HepG2 (cell line): Measurements from ENCODE around the gene SMIM13. TPM values are rescaled to one million over a fixed set of nuclear protein-coding genes. Genes with fewer than 3 reads are reported as not detected.

ENCODE experiments used
- CHCHD3 ChIP-seq: sonication (generic); formaldehyde crosslinking; IDR thresholded peaks from 2 replicates; pipeline ENCODE4 v1.8.0; 2022; ENCODE audit warnings: mild to moderate bottlenecking, missing genetic modification reagents, moderate library complexity
- ETV6 ChIP-seq: sonication (generic); formaldehyde crosslinking; conservative IDR thresholded peaks from 2 replicates; pipeline ENCODE4 v1.4.0; 2020; ENCODE audit warnings: missing genetic modification reagents
- FOXC1 ChIP-seq: sonication (generic); formaldehyde crosslinking; IDR thresholded peaks from 2 replicates; pipeline ENCODE4 v1.8.0; 2022; ENCODE audit warnings: mild to moderate bottlenecking, missing genetic modification reagents, borderline replicate concordance
- FOXO1 ChIP-seq: sonication (generic); formaldehyde crosslinking; IDR thresholded peaks from 2 replicates; pipeline ENCODE4 v1.4.0; 2020; ENCODE audit warnings: missing genetic modification reagents
- NFYC ChIP-seq: IDR thresholded peaks from 2 replicates; pipeline ENCODE4 v1.6.1; 2016; ENCODE audit warnings: missing genetic modification reagents, missing compliant biosample characterization
- PAWR ChIP-seq: sonication (generic); formaldehyde crosslinking; IDR thresholded peaks from 2 replicates; pipeline ENCODE4 v1.4.0; 2020; ENCODE audit warnings: missing genetic modification reagents, mild to moderate bottlenecking, borderline replicate concordance
- PCBP1 ChIP-seq: fragments of 200-400 bp; formaldehyde crosslinking; IDR thresholded peaks from 2 replicates; pipeline ENCODE4 v1.6.1; 2017; ENCODE audit warnings: mild to moderate bottlenecking, low read depth, low read length, borderline replicate concordance
- PLRG1 ChIP-seq: fragments of 450-650 bp; conservative IDR thresholded peaks from 2 replicates; pipeline ENCODE4 v1.6.1; 2016
- RBAK ChIP-seq: sonication (generic); formaldehyde crosslinking; IDR thresholded peaks from 2 replicates; pipeline ENCODE4 v1.5.1; 2020; ENCODE audit warnings: mild to moderate bottlenecking, missing genetic modification reagents
- REPIN1 ChIP-seq: sonication (generic); formaldehyde crosslinking; IDR thresholded peaks from 2 replicates; pipeline ENCODE4 v1.8.0; 2022; ENCODE audit warnings: missing genetic modification reagents, low read depth, mild to moderate bottlenecking, borderline replicate concordance
- ZNF350 ChIP-seq: sonication (generic); formaldehyde crosslinking; IDR thresholded peaks from 2 replicates; pipeline ENCODE4 v1.4.0; 2020; ENCODE audit warnings: mild to moderate bottlenecking, low read depth, missing genetic modification reagents, borderline replicate concordance
- ZSCAN29 ChIP-seq: sonication (generic); formaldehyde crosslinking; conservative IDR thresholded peaks from 2 replicates; pipeline ENCODE4 v1.4.0; 2020; ENCODE audit warnings: mild to moderate bottlenecking, missing genetic modification reagents
- polyA plus RNA-seq, 8 experiments: library from polyadenylated mRNA; depleted of rRNA in 3 of 8; stranded (reverse) in 7 of 8; unstranded in 1 of 8; fragments of >200 nt; fragmentation: Illumina TruSeq in 4 of 8; extraction: Trizol in 4 of 8; gene quantifications; 2 replicates each; pipeline versions ENCODE4 v1.2.1 to v1.2.3, GENCODE V29; 2011 to 2016; ENCODE audit warnings: low read depth in 4 of 8, missing spikeins in 1 of 8, mixed read lengths in 1 of 8; ENCODE audit not compliant: insufficient read depth in 1 of 8
- total RNA-seq, 5 experiments: library from RNA; depleted of rRNA; stranded (reverse); fragments of >200 nt; fragmentation: Illumina TruSeq; extraction: Trizol; gene quantifications; 2 replicates each; pipeline ENCODE4 v1.2.3, GENCODE V29; 2016; ENCODE audit warnings: low read depth in 1 of 5
- TF ChIP-seq, protein P1 (sequence below): sonication (generic); formaldehyde crosslinking; IDR thresholded peaks from 2 replicates; pipeline ENCODE4 v1.5.0; 2020; ENCODE audit warnings: mild to moderate bottlenecking, missing genetic modification reagents
- TF ChIP-seq, protein P2 (sequence below): sonication (generic); formaldehyde crosslinking; IDR thresholded peaks from 2 replicates; pipeline ENCODE4 v1.4.0; 2020; ENCODE audit warnings: mild to moderate bottlenecking, missing genetic modification reagents
- TF ChIP-seq, protein P3 (sequence below): sonication (generic); formaldehyde crosslinking; IDR thresholded peaks from 2 replicates; pipeline ENCODE4 v1.4.0; 2020; ENCODE audit warnings: missing genetic modification reagents
- TF ChIP-seq, protein P4 (sequence below): IDR thresholded peaks from 2 replicates; pipeline ENCODE4 v1.6.1; 2012; ENCODE audit warnings: low read depth, low read length, improper control_type of control experiment
- TF ChIP-seq, protein P5 (sequence below): sonication (generic); formaldehyde crosslinking; conservative IDR thresholded peaks from 2 replicates; pipeline ENCODE4 v1.8.1; 2023; ENCODE audit warnings: missing genetic modification reagents
- TF ChIP-seq, protein P6 (sequence below): sonication (generic); formaldehyde crosslinking; IDR thresholded peaks from 2 replicates; pipeline ENCODE4 v1.8.1; 2022; ENCODE audit warnings: mild to moderate bottlenecking, missing genetic modification reagents

Gene SMIM13
- total and polyA plus RNA-seq, 2 of the 13 experiments (the other 11 are each of a cell fraction or from before 2014, with no cell fraction given) = 2.7 to 10.2 TPM

DNA sequence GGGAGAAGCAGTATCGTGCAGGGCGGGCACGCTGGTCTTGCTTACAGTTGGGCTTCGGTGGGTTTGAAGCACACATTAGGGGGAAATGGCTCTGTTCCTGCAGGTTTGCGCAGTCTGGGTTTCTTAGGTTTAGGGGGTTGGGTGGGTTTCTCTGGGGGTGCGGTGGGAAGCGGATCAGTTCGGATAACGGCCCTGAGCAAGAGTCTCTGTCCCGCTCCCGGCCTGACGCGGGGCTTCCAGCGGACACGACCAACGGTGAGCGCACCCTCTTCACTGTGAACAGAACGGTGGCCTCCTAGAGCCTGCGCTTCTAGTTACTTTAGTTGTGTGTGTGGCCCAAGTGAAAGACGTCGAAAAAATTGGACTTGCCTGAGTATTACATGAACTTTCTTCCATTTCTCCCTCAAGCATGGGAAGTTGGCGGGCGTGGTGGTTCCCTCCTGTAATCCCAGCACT, 48.9 kb upstream of the SMIM13 start (continued):
- TF ChIP-seq, protein P1, sequence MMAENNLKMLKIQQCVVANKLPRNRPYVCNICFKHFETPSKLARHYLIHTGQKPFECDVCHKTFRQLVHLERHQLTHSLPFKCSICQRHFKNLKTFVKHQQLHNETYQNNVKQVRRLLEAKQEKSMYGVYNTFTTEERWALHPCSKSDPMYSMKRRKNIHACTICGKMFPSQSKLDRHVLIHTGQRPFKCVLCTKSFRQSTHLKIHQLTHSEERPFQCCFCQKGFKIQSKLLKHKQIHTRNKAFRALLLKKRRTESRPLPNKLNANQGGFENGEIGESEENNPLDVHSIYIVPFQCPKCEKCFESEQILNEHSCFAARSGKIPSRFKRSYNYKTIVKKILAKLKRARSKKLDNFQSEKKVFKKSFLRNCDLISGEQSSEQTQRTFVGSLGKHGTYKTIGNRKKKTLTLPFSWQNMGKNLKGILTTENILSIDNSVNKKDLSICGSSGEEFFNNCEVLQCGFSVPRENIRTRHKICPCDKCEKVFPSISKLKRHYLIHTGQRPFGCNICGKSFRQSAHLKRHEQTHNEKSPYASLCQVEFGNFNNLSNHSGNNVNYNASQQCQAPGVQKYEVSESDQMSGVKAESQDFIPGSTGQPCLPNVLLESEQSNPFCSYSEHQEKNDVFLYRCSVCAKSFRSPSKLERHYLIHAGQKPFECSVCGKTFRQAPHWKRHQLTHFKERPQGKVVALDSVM (CRISPR knock-in tag) = no peak
- TF ChIP-seq, protein P2, sequence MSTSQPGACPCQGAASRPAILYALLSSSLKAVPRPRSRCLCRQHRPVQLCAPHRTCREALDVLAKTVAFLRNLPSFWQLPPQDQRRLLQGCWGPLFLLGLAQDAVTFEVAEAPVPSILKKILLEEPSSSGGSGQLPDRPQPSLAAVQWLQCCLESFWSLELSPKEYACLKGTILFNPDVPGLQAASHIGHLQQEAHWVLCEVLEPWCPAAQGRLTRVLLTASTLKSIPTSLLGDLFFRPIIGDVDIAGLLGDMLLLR (CRISPR knock-in tag) = 0 out of 2 replicates have a peak, but pooled peaks have one; percentile 12
- TF ChIP-seq FOXO1 = no peak
- TF ChIP-seq PAWR (CRISPR knock-in tag) = no peak
- no peak for TF ChIP-seq ZSCAN29 (CRISPR knock-in tag)
- TF ChIP-seq PCBP1 = 0 out of 2 replicates have a peak, but pooled peaks have one; percentile 2
- no peak for TF ChIP-seq RBAK (CRISPR knock-in tag)
- TF ChIP-seq ETV6 (CRISPR knock-in tag) = 0 out of 2 replicates have a peak, but pooled peaks have one; percentile 37
- TF ChIP-seq, protein P3, sequence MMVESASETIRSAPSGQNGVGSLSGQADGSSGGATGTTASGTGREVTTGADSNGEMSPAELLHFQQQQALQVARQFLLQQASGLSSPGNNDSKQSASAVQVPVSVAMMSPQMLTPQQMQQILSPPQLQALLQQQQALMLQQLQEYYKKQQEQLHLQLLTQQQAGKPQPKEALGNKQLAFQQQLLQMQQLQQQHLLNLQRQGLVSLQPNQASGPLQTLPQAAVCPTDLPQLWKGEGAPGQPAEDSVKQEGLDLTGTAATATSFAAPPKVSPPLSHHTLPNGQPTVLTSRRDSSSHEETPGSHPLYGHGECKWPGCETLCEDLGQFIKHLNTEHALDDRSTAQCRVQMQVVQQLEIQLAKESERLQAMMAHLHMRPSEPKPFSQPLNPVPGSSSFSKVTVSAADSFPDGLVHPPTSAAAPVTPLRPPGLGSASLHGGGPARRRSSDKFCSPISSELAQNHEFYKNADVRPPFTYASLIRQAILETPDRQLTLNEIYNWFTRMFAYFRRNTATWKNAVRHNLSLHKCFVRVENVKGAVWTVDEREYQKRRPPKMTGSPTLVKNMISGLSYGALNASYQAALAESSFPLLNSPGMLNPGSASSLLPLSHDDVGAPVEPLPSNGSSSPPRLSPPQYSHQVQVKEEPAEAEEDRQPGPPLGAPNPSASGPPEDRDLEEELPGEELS (CRISPR knock-in tag) = no peak
- TF ChIP-seq REPIN1 (CRISPR knock-in tag) = peak; percentile 2; the same call in 1 of the 2 replicates
- peak; percentile 15; the same call in 1 of the 2 replicates for TF ChIP-seq ZNF350 (CRISPR knock-in tag)
- TF ChIP-seq, protein P4, sequence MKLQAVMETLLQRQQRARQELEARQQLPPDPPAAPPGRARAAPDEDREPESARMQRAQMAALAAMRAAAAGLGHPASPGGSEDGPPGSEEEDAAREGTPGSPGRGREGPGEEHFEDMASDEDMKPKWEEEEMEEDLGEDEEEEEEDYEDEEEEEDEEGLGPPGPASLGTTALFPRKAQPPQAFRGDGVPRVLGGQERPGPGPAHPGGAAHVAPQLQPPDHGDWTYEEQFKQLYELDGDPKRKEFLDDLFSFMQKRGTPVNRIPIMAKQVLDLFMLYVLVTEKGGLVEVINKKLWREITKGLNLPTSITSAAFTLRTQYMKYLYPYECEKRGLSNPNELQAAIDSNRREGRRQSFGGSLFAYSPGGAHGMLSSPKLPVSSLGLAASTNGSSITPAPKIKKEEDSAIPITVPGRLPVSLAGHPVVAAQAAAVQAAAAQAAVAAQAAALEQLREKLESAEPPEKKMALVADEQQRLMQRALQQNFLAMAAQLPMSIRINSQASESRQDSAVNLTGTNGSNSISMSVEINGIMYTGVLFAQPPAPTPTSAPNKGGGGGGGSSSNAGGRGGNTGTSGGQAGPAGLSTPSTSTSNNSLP = no peak
- TF ChIP-seq CHCHD3 = 0 out of 2 replicates have a peak, but pooled peaks have one; percentile 12
- TF ChIP-seq, protein P5, sequence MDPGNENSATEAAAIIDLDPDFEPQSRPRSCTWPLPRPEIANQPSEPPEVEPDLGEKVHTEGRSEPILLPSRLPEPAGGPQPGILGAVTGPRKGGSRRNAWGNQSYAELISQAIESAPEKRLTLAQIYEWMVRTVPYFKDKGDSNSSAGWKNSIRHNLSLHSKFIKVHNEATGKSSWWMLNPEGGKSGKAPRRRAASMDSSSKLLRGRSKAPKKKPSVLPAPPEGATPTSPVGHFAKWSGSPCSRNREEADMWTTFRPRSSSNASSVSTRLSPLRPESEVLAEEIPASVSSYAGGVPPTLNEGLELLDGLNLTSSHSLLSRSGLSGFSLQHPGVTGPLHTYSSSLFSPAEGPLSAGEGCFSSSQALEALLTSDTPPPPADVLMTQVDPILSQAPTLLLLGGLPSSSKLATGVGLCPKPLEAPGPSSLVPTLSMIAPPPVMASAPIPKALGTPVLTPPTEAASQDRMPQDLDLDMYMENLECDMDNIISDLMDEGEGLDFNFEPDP (CRISPR knock-in tag) = no peak
- TF ChIP-seq, protein P6, sequence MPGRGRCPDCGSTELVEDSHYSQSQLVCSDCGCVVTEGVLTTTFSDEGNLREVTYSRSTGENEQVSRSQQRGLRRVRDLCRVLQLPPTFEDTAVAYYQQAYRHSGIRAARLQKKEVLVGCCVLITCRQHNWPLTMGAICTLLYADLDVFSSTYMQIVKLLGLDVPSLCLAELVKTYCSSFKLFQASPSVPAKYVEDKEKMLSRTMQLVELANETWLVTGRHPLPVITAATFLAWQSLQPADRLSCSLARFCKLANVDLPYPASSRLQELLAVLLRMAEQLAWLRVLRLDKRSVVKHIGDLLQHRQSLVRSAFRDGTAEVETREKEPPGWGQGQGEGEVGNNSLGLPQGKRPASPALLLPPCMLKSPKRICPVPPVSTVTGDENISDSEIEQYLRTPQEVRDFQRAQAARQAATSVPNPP (CRISPR knock-in tag) = no peak
- TF ChIP-seq FOXC1 = no peak
- no peak for TF ChIP-seq NFYC
- no peak for TF ChIP-seq PLRG1
